Smooth muscle cell of the brain vasculature (primary cell): ENCODE data around the gene LLCFC1.

Experiments
- DNase-seq: peaks from one replicate; pipeline ENCODE4 v3.0.0-alpha.2; 2012; ENCODE audit warnings: low read depth, low spot score

The LLCFC1 gene

DNA sequence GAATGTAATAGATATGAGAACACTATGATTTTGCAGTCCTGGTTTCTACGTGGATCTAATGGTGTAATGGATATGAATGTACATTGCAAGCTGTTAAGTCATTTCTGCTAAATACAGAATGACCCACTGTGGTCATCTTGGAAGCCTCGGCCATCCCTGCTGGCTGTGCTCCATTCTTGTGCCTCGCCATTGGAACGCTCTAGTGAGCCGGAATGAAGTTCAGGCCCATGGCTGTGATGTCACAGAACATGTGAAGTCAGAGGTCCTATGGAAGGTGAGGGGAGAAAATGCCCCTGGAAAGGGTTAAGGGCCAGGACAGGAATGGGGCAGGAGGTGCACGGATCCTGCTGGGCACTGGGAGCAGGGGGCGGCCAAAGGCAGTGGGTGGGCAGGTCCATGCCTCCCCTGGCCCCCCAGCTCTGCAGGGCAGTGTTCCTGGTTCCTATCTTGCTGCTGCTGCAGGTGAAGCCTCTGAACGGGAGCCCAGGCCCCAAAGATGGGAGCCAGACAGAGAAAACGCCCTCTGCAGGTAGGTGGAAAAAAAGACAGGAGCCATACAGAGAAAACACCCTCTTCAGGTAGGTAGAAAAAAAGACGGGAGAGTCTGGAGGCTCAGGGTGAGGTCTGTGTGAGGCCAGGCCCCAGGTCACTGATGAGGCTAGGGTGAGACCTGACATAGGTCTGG is at the start of gene LLCFC1:
TSS of gene LLCFC1 (plus strand) at position 259 of the 685 bp plus-strand sequence. CDS start at position 397, 138 bp downstream.
- no peak for DNase-seq

DNA sequence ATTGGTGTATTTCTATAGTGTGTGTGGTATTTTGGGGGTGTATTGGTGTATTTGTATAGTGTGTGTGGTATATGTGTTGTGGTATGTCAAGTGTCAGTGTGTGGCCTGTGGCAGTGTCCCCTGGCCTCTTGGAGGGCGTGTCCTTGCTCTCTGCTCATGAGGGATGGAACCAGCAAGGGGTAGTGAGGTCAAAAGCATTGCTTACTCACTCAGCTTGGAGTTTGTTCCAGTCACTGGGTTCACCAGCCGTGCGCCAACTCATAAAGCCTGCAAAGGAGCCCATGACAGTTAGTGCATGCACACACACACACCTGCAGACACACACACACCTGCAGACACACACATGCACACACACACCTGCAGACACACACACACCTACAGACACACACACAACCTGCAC is 49.5 kb upstream of the LLCFC1 start:
- DNase-seq: no peak

DNA sequence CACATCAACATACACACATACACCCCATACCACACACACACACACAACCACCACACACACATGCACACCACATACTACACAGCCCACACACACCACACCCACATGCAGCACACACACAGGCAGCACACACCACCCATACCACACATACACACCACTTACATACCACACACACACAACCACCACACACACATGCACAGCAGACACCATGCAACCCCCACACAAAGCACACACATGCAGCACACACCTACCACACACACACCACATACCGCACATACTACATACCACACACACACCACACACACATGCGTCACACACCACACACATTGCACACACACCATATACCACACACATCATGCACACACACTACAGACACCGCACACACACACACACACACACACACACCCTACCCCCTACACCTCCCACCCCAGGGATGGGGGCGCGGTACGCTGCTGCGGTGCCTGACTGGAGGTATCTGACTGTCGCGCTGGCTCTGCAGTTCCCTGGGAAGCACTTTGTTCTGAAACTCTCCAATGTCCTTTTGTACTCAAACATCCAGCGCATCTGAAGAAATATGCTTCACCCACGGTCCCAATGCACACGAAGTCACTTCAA is 48.3 kb upstream of the LLCFC1 start:
- DNase-seq: no peak

DNA sequence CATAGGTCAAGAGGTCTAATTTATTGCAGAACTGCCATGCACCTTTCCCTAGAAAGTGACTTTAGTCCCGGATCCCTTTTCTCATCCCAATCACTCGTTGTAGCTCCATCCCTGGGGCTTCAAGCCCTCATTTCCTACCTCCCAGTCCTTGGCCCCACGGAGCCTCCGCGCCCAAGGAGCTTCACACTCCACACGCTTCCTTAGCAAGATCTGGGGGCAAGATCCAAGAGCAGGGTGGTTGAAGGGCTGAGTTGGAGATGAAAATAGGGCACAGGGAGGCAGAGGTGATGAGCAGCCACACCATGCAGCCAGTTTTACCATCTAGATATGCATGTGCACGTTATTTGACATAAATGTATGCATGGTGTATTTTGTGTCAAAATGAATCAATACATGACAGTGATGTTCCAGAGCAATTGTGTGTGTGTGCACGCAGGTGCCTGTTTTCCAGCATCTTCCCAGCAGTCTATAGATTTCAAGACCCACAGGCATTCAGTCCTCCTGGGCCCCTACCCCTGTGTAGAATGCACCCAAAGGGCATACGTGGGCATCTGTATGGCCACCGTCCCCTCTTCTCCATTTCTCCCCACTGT is 47.7 kb upstream of the LLCFC1 start:
- no peak for DNase-seq

DNA sequence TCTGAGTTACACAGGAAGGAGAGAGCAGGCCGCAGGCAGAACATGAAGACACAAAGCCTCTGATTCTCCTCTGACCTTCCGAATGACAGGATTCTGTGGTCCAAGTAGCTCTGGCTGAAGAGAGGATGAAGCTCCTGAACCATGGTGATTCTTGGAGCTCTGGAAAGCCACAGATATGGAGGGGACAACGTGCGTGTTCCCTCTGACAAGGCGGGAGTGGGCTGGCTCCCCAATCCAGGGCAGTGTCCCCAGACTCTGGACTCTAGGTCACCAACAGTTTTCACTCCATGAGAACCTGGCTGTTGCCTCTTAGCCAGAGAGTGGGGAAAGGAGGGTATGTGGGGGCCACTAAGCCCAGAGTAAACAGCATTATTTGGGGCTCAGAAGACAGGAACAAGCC is 46.3 kb upstream of the LLCFC1 start:
- DNase-seq: no peak

DNA sequence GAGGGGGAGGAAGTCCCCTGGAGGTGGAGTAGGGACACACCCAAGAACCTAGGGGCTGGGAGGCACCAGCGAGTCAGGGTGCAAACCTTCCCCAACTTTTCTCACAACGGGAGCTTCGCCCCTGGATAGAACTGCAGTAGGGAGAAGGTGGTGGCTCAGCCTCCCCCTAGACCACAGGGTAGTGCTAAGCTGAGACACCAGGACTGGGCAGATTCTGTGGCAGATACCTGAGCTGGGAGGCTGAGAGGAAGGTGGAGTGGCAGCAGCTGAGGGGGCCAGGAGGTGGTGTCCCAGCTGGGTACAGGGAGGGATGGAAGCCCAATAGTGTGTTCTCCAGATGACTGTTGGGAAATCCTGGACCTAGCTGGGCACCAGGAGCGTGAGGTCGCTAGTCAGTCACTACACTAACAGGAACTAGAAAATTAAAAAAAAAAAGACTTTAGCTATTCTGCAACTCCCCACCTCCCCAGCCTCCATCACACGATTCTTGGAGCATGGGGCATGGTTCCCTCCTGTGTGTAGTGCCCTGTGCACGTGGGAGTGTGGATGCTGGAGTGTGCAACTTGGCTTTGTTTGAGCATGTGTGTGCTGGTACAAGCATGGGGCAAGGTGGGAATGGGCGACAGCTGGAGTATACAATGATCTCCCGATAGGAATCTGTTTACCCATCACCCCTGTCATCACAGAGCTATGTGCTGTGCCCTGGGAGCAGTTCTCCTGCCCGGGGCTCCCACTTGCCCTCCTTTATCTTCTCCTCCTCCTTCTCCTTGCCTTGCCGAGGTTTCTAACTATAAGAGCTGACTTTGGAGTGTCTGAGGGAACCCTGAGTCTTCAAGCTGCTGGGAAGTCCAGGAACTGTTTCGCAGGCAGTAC is 44.9 kb upstream of the LLCFC1 start:
- no peak for DNase-seq

DNA sequence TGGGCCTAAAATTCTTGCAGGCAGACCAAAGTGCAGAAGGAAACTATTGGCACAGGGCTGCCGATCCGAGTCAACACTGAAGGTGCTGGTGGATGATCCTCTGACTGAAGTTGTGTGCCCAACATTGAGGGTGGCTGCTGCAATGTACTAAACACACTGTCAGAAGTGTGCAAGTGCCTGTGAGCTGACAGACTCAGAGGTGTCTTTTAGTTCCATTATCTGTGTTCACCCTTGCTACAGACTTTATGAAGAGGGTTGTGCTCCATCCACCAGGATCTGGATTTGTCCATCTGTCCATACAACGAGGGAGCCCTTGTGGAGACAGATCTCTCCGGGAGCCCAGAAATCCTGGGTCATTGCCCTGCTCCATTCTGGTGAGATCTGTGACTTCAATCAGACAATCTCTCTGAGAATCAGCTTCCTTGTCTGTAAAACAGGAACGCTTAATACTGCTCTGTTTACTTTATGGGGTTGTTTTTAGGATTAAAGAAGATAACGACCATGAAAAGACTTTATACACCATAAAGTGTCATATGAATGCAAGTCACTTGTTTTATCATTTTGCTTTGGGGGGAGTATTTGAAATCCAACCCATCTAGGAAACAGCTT is 44.2 kb upstream of the LLCFC1 start:
- no peak for DNase-seq

DNA sequence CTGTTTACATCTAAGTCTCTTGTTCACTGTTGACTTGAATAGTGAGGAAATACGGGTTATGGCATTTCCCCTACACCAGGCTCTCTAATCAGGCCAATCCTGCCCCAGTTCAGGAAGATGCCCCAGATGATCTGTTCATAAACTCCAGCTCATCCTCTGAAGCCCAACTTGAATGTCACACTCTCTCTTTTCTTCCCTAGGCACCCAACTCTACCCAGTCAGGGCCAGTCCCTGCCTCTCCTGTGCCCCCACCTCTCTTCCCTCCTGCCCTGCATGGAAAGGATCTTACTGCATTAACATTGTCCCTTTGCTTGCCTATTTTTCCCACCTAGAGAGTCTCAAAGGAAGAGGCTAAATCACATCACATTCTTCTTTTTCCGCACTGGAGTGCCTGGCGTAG is 43.1 kb upstream of the LLCFC1 start:
- DNase-seq: no peak

DNA sequence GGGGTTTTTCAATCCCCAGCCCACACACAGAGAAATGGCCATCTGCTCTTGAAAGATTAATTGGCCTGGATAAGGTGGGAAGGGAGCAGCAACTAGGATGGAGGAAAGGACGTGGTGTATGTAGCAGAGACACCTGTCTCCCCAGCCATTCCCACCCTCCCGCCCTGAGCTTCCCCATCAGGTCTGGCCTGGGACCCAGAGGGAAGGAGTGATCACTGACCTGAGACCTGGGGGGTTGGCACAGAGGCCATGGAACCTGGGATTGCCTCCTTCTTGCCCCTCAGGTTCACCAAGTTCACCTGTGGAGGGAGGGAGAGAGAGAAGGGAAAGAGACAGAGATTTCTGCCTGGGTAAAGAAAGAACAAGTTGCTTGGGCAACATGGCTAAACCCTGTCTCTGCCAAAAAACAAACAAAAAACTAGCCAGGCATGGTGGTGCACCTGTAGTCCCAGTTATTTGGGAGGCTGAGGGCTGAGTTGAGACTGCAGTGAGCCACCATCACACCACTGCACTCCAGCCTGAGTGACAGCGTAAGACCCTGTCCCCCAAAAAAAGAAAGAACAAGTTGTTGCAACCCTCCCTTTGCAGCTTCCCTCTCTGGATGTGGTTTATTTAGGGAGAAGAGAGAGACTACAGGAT is 42.4 kb upstream of the LLCFC1 start:
- no peak for DNase-seq

DNA sequence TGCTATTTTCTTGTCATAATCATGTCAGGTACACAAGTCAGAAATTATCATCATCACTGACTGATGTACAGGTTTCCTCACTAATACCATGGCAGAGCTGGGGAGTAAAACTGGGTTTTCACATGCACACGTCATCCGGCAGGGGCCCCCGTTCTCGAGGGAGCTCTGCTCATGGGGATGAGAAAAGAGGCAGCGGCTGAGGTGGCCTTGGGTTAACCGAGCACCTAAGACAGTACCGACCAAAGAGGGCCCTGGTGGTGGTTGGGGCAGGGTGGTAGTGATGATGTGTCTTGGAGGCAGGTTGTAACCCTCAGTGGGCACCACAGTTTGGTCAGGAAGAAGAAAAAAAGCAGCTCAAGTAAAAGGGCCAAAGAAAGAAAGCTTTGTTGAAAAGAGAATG is 41.6 kb upstream of the LLCFC1 start:
- no peak for DNase-seq

DNA sequence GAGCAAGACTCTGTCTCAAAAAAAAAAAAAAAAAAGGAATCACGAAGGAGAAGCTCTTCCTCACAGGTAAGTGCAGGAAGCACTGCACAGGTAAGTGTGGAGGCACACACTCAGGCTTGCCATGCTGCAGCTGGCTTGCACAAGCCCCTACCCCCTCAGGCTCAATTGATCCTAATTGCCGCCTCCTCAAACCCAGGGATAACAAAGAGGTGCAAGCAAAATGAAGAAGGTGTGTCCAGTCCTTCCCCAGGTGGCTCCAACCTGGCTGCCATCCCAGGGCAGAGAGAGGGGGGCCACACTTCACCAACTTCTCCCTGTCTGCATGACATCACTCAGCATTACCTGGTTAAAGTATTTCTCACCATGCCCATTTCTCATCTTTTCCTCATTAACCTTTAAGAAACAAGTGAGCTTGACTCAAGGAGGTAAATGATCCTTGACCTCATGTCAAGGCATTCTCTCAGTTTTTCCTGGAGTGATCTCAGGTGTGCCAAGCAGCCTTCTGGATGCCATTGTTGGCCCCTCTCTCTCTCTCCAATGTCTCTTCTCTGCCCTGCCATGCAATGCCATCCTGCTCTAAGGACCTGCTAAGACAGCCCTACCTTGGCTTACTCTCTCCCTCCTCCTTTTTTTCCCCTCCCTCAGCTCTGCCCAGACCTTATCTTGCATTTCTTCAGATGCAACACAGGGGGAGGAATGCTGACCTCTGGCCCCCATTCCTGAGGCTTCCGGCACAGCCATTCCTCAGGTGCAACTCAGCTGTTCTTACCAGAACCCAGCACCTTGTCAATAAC is 40.7 kb upstream of the LLCFC1 start:
- DNase-seq: no peak

DNA sequence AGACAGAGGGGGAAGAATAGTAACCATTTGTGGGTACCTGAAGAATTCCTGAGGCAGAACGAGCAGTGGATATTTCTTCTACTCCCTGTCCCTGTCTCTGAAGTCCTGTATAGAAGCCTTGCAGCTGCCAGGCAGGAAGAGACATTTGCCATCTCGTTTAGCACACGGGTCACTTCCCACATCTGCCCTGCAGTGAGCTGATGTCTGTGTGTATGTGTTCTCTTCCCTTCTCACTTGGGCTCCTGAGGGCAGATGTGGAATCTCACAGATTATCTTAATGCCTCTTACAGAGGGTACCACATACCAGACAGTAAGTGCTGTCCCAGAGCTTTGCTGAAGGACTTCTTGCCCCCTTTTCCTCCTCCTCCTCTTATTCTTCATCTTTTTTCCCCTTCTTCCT is 39.6 kb upstream of the LLCFC1 start:
- DNase-seq: no peak

DNA sequence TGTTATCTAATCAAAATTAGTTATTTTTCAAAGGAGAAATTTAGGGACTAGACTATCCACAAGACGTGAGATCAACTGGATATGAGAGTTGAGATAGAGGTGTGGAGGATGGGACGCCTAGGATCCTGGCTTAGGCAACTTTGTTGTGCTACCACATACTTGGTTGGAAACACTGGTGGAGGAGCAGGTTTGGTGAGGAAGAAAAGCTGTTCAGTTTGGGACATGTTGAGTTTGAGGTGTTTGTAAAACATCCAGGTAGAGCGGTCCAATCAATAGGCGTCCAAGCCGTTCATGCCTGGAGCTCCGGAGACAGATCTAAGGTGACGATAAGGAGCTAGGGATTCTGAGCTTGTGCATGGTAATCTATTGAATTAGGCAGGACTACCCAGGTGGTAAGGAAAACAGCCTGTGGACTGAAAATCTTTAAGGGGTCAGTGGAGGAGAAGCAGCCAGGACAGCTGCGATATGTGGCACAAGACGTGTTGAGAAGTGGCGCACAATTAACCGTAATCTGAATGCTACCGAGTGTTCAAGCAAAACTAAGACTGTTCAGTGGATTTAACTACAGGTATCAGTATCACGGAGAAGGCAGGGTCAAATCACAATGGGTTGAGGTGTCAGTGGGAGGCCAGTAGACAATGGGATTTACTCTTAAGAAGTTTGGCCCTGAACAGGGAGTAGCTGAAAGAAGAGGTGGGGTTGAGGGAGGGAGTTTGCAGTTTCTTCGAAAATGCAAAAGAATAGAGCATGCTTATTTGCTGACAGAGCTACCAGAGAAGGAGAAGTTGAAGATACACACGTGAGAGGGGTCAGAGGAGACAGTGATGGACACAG is 37.6 kb upstream of the LLCFC1 start:
- DNase-seq: no peak

DNA sequence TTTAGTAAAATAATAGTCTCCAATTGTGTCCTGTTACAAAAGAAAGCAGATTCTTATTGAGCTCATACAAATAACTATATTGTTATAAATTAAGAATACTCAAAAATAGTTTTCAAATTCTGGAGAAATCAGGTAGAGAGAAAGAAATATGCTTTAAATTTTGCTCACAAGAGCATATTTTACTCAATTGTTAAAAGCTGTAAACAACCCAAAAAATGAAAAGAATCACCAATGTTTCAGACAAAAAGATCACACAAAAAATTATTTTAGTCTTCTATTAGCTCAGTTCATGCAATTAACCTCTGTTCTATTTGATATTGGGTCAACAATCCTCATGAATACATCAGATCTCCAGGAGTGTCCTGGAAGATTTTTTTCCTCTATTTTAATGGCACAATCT is 35.2 kb upstream of the LLCFC1 start:
- no peak for DNase-seq

DNA sequence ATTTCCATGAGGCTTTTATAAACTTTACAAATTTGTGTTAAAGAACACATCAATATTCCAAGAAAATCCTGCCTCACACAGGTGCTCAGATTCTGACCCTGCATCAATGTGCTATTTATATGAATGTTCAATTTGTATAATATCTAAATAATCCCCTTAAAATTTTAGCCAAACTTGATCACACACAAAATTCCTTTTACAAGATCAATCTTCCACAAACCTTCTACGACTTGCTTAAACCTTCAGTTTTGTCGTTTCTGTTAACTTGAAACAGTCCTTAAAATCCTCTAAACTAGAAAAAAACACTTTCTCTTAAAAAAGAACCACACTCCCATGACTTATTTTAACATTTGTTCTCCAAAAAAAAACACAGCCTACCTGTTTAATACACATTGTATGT is 33.5 kb upstream of the LLCFC1 start:
- no peak for DNase-seq

DNA sequence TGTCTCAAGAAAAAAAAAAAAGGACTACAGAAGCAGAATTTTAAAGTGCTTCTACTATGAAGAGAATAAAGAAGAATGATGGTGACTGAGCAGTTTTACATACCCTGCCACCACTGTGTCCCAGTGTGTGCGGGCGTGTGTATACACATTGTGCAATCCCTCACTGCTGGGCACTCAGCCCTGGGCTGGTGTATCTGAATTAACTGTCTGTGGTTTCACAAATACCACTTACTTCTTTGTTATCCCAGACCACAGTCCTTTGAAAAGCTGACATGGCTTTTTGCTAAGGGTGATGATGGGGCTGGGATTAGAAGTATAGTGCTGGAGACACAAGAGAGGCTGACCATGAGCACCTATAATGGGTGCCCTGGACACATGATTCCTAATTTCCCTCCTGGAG is 32.6 kb upstream of the LLCFC1 start:
- DNase-seq: no peak

DNA sequence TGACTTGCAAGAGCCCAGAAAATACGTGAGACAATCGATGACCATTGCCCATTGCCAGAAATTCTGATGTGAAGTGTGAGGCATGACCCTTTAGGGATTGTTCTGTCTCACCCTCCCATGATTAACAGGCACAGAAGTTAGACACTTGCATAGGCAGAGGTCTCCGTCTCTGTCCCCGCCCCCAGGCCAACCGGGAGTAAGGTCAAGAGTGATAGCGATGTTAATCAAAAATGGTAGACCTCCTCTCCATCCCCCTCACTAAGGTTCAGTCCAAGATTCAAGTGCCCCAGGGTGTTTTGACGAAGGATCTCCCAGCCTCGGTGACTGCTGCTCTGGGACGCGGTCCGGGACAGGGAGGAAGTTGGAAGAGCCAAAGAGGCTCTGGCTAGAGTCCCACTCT is 31.0 kb upstream of the LLCFC1 start:
- DNase-seq: no peak

DNA sequence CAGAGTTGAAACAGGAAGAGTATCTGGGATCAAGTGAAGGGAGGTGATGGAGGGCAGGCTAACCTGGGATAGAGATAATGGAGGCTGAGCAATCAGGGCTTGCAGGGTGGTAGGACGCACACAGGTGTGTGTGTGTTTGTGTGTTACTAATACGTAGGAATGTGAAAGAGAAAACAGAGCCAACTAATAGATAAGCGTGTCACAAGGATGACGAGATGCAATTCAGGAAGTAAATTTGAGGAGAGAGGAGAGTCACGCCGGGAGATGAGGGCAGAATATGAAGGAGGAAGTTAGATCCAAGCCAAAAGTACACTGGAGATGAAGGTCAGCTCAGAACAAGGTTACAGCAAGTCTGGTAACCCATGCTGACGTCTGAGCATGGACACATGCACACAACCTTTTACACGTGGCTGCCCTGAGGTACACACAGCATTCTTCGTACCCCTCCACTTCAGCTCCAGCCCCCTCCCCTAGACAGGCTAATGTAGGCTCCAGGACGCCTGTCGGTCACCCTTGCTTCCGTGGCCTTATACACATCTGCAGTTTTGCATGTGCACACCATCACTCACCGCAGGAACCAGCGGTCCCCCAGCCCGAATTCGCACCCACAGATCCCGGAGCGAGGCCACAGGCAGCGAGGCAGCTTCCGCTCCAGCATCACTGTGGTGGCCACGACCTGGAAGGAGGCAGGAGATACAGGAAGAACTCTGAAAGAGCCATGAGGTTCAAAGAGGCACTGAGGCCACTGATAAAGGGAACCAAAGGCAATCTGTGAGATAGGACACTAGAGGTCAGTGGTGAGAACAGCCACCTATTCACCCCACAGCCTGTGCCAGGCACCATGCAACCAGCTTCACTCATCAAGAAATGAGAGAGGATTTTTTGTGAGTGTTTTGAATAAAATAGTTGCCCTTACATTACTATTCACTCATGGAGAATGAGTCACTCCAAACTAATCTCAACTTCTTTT is 30.1 kb upstream of the LLCFC1 start:
- DNase-seq: no peak

DNA sequence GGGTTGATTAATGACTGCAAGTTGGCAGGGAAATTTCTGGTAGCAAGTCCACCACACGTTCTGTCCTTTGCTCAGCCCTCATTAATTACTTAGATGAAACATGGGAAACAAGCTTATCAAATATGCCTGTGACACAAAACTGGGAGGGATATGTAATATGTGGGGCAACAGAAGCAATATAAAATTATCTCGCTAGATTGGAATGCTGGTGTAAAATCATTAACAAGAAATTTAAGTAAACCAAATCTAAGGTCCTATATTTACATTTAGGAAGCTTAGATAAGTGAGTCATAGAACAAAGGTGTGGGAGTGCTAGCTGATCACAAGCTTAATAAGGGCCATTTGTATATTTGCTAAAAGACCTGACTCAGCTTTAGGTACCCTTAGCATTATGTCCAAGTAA is 29.3 kb upstream of the LLCFC1 start:
- no peak for DNase-seq
